Skin of body (tissue), 3 donors: ENCODE data around the gene FILIP1L. TPM values are rescaled to one million over a fixed set of nuclear protein-coding genes. Genes with fewer than 3 reads are reported as not detected.

ENCODE experiments used
- DNase-seq: peaks from one replicate; lab custom pipeline; 2025; lab: John Stamatoyannopoulos, UW
- small RNA-seq: library from RNA; depleted of rRNA; stranded (forward); fragments of <200 nt; gene quantifications from one replicate; pipeline ENCODE3, GENCODE V24; 2014; ENCODE audit warnings: low replicate concordance
- total RNA-seq: library from RNA; depleted of rRNA; stranded (reverse); fragments of >200 nt; gene quantifications from one replicate; pipeline ENCODE4 v1.2.3, GENCODE V29; 2014

FILIP1L gene
- total RNA-seq, 1 donor from 2014 or later: 40.1 TPM

DNA sequence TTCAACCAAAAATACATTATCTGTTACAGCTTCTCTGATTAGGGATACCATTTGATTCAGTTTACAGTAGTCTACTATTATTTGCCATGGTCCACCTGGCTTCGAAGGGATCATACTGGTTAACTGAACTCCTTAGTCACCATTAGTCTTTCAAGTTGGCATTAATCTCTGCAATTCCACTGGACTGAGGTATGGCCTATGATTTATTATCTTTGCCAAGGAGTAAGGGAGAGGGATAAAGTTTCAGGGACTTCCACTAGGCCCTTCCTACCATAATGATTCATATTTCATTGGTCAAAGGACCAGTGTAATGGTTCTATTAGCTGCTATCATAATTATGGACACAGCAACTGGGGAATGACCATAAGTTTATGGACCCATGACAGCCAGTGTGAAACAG is 303.9 kb downstream of the FILIP1L start:
- DNase-seq: no peak

DNA sequence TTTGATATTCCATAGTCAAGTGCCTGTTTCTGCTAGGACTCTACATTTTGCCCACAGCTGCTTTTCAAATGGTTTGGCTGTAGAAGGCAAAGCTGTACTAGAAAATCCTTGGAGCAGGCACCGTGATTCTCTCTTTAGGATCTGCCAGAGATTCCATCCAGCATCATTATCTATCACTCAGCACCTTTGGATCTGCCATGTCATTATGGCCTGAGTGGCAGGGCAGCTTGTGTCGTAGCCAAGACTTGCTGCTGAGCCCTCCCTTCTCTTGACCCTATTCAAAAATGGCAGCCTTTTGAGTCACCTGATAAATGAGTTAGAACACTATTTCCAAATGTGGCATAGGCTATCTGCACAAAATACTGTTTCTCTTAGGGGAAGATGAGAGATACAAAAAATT is 304.7 kb downstream of the FILIP1L start:
- DNase-seq: no peak

DNA sequence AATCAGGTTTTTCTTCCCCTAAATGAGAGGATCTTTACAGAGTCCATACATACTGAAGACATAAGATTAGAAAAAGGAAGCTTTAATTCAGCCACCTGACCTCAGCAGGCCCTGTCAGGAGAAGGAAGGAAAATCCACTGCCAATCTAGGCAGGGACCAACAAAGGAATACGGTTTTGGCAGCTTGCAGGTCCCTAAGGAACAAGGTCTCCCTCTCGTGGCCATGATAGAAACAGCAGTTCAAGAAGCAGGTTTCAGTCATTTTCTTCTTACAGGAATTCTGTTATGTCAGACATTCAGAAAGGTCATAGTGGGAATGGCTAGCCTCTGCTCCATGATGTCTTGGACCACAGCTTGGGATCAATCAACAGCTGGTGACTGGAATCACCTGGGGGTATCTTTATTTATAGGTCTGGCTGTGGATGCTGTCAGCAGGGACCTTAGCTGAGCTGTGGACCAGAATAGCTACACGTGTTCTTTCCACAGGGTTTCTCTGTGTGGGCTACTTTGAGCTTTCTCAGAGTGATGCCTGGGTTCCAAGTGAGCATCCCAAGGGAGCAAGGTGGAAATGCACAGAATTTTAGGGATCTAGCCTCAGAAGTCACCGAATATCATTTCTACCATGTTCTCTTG is 306.0 kb downstream of the FILIP1L start:
- peak; percentile 30 for DNase-seq

DNA sequence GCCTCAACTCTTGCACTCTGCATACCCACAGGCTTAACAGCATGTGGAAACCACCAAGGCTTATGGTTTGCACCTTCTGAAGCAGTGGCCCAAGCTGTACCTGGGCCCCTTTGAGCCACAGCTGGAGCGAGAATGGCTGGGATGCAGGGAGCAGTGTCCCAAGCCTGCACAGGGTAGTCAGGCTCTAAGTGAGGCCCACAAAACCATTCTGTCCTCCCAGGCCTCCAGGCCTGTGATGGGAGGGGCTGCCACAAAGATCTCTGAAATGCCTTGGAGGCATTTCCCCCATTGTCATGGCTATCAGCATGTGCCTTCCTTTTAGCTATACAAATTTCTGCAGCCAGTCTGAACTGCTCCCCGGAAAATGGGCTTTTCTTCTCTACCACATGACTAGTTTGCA is 309.1 kb downstream of the FILIP1L start:
- DNase-seq: no peak

DNA sequence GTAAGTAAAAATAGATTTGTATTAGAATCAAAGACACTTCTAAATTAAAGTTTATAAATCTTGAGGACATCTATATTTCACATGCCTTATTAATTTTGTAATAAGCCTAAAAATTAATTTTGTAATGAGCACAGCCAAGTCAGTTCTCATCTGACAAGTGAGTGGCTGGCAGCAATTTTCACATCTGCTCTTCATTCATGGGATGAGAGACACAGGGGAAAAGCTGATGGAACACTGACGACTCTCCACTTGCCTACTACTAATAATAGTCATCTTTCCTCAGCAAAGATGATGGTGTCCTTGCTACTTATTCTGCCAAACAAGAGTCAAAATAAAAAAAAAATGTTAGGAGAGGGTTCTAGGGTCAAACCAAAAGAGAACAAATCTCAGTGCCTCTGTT is 311.0 kb downstream of the FILIP1L start:
- peak; percentile 90 for DNase-seq

DNA sequence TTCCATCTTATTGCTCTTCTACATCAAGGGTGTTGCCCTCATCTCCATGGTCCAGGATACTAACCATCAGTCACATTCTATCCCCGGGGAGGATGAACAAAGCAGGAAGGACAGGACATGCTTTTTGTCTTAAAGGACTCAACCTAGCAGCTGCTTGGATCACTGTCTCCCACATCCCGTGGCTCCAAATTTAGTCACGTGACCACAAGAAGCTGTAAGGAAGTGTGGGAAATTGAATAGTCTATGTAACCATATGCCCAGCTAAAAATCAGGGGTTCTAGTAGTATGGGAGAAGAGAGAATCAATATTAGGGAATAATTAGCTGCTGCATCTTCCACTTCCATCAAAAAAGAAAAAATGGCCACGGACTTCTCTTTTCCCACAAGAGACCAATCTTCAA is 314.9 kb downstream of the FILIP1L start:
- no peak for DNase-seq

DNA sequence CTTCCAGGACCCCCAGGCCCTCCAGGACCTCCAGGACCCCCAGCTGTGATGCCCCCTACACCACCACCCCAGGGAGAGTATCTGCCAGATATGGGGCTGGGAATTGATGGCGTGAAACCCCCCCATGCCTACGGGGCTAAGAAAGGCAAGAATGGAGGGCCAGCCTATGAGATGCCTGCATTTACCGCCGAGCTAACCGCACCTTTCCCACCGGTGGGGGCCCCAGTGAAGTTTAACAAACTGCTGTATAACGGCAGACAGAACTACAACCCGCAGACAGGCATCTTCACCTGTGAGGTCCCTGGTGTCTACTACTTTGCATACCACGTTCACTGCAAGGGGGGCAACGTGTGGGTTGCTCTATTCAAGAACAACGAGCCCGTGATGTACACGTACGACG is 318.7 kb downstream of the FILIP1L start:
- DNase-seq: no peak

DNA sequence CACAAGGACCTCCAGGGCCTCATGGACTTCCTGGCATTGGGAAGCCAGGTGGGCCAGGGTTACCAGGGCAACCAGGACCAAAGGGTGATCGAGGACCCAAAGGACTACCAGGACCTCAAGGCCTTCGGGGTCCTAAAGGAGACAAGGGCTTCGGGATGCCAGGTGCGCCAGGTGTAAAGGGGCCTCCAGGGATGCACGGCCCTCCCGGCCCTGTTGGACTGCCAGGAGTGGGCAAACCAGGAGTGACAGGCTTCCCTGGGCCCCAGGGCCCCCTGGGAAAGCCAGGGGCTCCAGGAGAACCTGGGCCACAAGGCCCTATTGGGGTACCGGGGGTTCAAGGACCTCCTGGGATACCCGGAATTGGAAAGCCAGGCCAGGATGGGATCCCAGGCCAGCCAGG is 319.8 kb downstream of the FILIP1L start:
- no peak for DNase-seq

DNA sequence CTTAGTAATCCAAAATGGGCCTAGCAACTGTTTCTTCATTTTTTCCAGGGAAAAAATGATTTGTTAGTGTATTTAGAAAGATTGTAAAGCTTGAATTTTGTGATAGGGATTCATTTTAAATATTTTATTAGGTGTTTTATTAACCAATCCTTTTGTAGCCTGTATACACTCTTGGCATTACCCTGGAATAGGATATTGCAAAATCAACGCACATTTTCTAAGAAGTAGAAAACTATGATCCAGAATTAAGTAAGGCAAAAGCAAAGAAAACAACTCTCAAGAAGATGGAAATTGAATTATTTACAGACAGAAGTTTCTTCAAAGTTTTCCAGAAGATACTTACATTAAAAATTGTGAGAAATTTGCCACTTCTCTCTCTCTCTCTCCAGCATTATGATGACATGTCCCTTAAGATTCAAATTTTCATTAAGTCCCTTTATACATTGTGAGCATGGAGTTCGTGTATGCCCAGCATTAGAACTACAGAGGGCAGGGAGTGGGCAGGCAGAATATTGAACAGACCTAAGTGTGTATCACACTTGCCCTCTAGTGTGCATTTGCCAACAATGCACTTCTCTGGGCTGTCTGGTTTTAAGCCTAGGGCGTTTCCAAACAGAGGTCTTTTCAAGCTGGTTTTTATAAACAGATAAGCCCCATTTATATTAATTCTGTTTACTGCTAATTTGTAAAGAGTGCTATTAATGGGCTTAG is 325.1 kb downstream of the FILIP1L start:
- no peak for DNase-seq

Small RNA genes lying within 50 kb of the gene (small RNA-seq; reads per million reads assigned to genes)
- not detected for gene MIR3921

Other genes with a start within 250 kb of the FILIP1L start
- 59.4 TPM for gene TBC1D23, start 146.5 kb upstream of the FILIP1L start, total RNA-seq
- 17.2 TPM for gene NIT2, start 220.3 kb upstream of the FILIP1L start, total RNA-seq